GM12878 (cell line): ENCODE data around the gene ADAMTSL1. TPM values are rescaled to one million over a fixed set of nuclear protein-coding genes. Genes with fewer than 3 reads are reported as not detected.

Experiments
- ATAC-seq: fragments of 200-7000 bp; cut with Tn5 transposase; 3 replicates; pipeline ENCODE4 v1.9.1; 2020; ENCODE audit warnings: mild to moderate bottlenecking, moderate library complexity
- BruUV-seq: library from RNA; stranded (reverse); fragments of 400-500 nt; replicated peaks from 2 replicates; lab custom pipeline; 2021; lab: Mats Ljungman, UMichigan
- CTCF ChIA-PET: fragments of 300-600 bp; sonication (Branson Sonifier 250); formaldehyde crosslinking; extraction: SDS; loops from one replicate; lab custom pipeline; 2021; ENCODE audit warnings: inconsistent platforms; lab: Yijun Ruan, JAX
- POLR2A ChIA-PET: fragments of 350-600 bp; formaldehyde crosslinking; extraction: SDS; loops from one replicate; lab custom pipeline; 2021; ENCODE audit warnings: inconsistent platforms; lab: Charles Lee
- RAD21 ChIA-PET: fragments of 300-600 bp; sonication (Branson Sonifier 250); formaldehyde crosslinking; loops from one replicate; lab custom pipeline; 2023; ENCODE audit warnings: antibody characterized with exemption; ENCODE audit not compliant: unreplicated experiment; lab: Charles Lee
- SMC1A ChIA-PET: fragments of 300-600 bp; sonication (Branson Sonifier 250); formaldehyde crosslinking; loops from one replicate; lab custom pipeline; 2023; ENCODE audit not compliant: unreplicated experiment, uncharacterized antibody; lab: Charles Lee
- DNase-seq: peaks from one replicate; pipeline ENCODE4 v3.0.0-alpha.2; 2011; ENCODE audit warnings: low read depth, low spot score
- FAIRE-seq: peaks from 3 replicates; lab custom pipeline; 2011; peaks lifted over from hg19 to GRCh38; lab: Jason Lieb, UNC
- H2AFZ ChIP-seq: 2 replicates; pipeline ENCODE4 v1.6.0; 2011; ENCODE audit warnings: low read depth, low read length, control low read depth; ENCODE audit not compliant: control insufficient read depth
- H3K27ac ChIP-seq: 2 replicates; pipeline ENCODE4 v1.5.1; 2011; ENCODE audit warnings: control low read depth; ENCODE audit not compliant: control insufficient read depth, insufficient read depth
- H3K27me3 ChIP-seq, 2 experiments: replicated peaks in 1 of 2; 2 replicates each; pipeline versions ENCODE4 v1.6.0 to v1.6.1; 2011; ENCODE audit warnings: low read length in 1 of 2; ENCODE audit not compliant: control insufficient read depth in 2 of 2, insufficient read depth in 2 of 2
- H3K36me3 ChIP-seq, 2 experiments: 2 replicates each; pipeline ENCODE4 v1.5.1; 2011; ENCODE audit warnings: low read length in 1 of 2; ENCODE audit not compliant: control insufficient read depth in 2 of 2, insufficient read depth in 2 of 2
- H3K4me1 ChIP-seq: 2 replicates; pipeline ENCODE4 v1.6.1; 2011; ENCODE audit warnings: mild to moderate bottlenecking, low read length, moderate library complexity, mixed read lengths; ENCODE audit not compliant: control insufficient read depth, insufficient read depth
- H3K4me2 ChIP-seq: 2 replicates; pipeline ENCODE4 v1.6.0; 2011; ENCODE audit warnings: control low read depth; ENCODE audit not compliant: control insufficient read depth, insufficient read depth
- H3K4me3 ChIP-seq: fragments of 200-600 bp; sonication (generic); 2 replicates; pipeline ENCODE4 v1.5.1; 2016
- H3K79me2 ChIP-seq: 2 replicates; pipeline ENCODE4 v1.6.0; 2011; ENCODE audit warnings: low read length; ENCODE audit not compliant: control insufficient read depth, insufficient read depth
- H3K9ac ChIP-seq: 2 replicates; pipeline ENCODE4 v1.8.0; 2011; ENCODE audit warnings: low read length, control low read depth, mixed read lengths; ENCODE audit not compliant: control insufficient read depth, insufficient read depth
- H3K9me3 ChIP-seq: replicated peaks from 3 replicates; pipeline ENCODE4 v1.5.1; 2011; ENCODE audit warnings: mild to moderate bottlenecking, low read length; ENCODE audit not compliant: control insufficient read depth, insufficient read depth
- H4K20me1 ChIP-seq: 2 replicates; pipeline ENCODE4 v1.6.0; 2011; ENCODE audit not compliant: control insufficient read depth, insufficient read depth
- GABPA ChIP-seq: IDR thresholded peaks from 2 replicates; pipeline ENCODE4 v1.6.1; 2014; ENCODE audit warnings: antibody characterized with exemption, low read depth, mild to moderate bottlenecking, inconsistent platforms
- MEF2A ChIP-seq: IDR thresholded peaks from 2 replicates; pipeline ENCODE4 v1.6.1; 2011; ENCODE audit warnings: low read depth, mild to moderate bottlenecking, low read length, moderate library complexity; ENCODE audit not compliant: insufficient read depth
- POLR2AphosphoS5 ChIP-seq: IDR thresholded peaks from 2 replicates; pipeline ENCODE4 v1.6.1; 2011; ENCODE audit warnings: mild to moderate bottlenecking, low read length, inconsistent platforms
- RELA ChIP-seq: fragments of 450-650 bp; IDR thresholded peaks from 2 replicates; pipeline ENCODE4 v1.8.0; 2014; ENCODE audit warnings: borderline replicate concordance; ENCODE audit not compliant: partially characterized antibody
- SREBF2 ChIP-seq: IDR thresholded peaks from 2 replicates; pipeline ENCODE4 v1.6.1; 2012; ENCODE audit warnings: mild to moderate bottlenecking, low read length
- WGBS: methylation state at CpG from one replicate; pipeline ENCODE4 v1.1.6; 2016; ENCODE audit warnings: low lambda C conversion rate; ENCODE audit not compliant: insufficient replicate concordance, insufficient coverage; ENCODE audit errors: missing lambda C conversion rate; 5-methylcytosine and 5-hydroxymethylcytosine counted together
- in situ Hi-C: fragments of 300-500 bp; cut with MboI; formaldehyde crosslinking; loops from 9 replicates; pipeline ENCODE4 v1.14.3; 2018; ENCODE audit warnings: mixed read lengths
- intact Hi-C: fragments of 100-400 bp; cut with micrococcal nuclease; formaldehyde crosslinking; loops from one replicate; pipeline ENCODE4 v1.14.2; 2022; ENCODE audit not compliant: unreplicated experiment
- polyA plus RNA-seq, 11 experiments: library from polyadenylated mRNA; depleted of rRNA in 4 of 11; unstranded in 6 of 11; stranded (reverse) in 5 of 11; fragments of >200 nt; fragmentation: Nextera tagmentation in 4 of 11; fragmentation: Illumina TruSeq in 1 of 11; extraction: Ambion mirVana in 4 of 11; extraction: Trizol in 1 of 11; gene quantifications; 1 replicate in 1 of 11; 2 replicates in 10 of 11; pipeline versions ENCODE4 v1.2.1 to v1.2.3, GENCODE V29; 2011 to 2016; ENCODE audit warnings: inconsistent platforms in 2 of 11, missing spikeins in 2 of 11, low read depth in 1 of 11
- total RNA-seq, 4 experiments: library from RNA; depleted of rRNA in 3 of 4; stranded (reverse); fragments of >200 nt in 3 of 4; fragmentation: Illumina TruSeq in 1 of 4; extraction: Trizol in 1 of 4; gene quantifications; 2 replicates each; pipeline versions ENCODE4 v1.2.1 to v1.2.3, GENCODE V29; 2013 to 2021
- TF ChIP-seq, protein P1 (sequence below): IDR thresholded peaks from 2 replicates; pipeline ENCODE4 v1.6.1; 2012; ENCODE audit warnings: low read depth, low read length, improper control_type of control experiment

ADAMTSL1 gene
- total and polyA plus RNA-seq, 10 of the 15 experiments (the other 5 are each of a cell fraction or from before 2014, with no cell fraction given) = 0.01 to 0.10 (median 0.07) TPM; not detected in 6

DNA sequence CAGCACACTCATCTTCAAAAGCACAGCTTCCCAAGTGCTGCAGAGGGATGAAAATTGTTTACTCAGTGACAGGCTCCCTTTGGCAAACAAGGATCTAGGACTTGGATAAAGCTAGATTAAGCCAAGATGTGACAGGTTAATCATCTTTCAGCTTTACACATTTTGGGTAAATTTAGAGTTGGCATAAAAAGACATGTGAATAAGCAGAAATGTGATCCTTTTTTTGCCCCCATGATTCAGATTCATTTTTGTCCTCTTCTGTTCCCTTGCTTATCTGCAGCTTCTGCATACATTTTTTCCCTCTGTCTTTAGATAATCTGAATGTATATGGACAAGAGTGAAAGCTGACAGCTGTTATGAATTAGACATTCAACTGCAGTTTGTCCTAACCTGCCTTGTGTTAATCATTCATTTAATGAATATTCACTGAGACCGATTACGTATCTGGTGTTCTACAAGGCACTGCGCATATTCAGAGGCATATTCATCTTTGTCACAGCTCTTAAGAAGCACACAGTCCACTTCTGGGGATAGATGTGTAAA lies 19.6 kb downstream of the ADAMTSL1 start (continued):
- no peak for TF ChIP-seq RELA

DNA sequence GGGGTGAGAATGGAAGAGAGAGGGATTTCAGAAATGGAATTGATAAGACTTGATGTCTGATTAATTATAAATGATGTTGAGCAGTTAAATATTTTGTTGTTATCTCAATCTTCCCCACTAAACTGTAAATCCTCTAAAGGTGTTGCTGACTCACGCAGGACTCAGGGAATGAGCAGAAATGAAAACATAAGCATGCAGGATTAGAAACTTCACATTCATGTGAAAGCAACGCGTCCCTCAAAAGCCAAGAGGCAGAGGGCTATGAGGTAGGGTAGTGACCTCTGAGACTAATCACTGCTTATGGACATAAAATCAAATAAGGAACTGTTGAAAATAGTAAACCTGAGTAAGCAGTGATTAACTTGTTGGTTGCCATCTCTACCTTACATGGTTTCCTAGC lies 21.1 kb downstream of the ADAMTSL1 start:
- ChIA-PET POLR2A (no interaction called here), RAD21 (no interaction called here), SMC1A (no interaction called here), CTCF (no interaction called here)
- in situ Hi-C loops = no loop called here
- Histone ChIP-seq H3K4me1 (no peaks in the 10 kb centered on the region), H3K9me3 (no peaks in the 10 kb centered on the region), H4K20me1 (no peaks in the 10 kb centered on the region), H3K9ac (no peak overlapping the region), H3K4me3 (no peak overlapping the region), H2AFZ (no peak overlapping the region), H3K79me2 (no peaks in the 10 kb centered on the region), H3K27me3 (no peaks in the 10 kb centered on the region), H3K36me3 (no peaks in the 10 kb centered on the region), H3K27ac (no peak overlapping the region), H3K4me2 (no peak overlapping the region)
- intact Hi-C loops = no loop called here
- DNase-seq (no peak), FAIRE-seq (no peak), ATAC-seq (no peak)
- no TSS peak for BruUV-seq
- 67% methylated on average over 3 of the region's 3 CpGs for WGBS
- TF ChIP-seq, protein P1, sequence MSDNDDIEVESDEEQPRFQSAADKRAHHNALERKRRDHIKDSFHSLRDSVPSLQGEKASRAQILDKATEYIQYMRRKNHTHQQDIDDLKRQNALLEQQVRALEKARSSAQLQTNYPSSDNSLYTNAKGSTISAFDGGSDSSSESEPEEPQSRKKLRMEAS = no peak
- TF ChIP-seq MEF2A (no peak), POLR2AphosphoS5 (no peak)

DNA sequence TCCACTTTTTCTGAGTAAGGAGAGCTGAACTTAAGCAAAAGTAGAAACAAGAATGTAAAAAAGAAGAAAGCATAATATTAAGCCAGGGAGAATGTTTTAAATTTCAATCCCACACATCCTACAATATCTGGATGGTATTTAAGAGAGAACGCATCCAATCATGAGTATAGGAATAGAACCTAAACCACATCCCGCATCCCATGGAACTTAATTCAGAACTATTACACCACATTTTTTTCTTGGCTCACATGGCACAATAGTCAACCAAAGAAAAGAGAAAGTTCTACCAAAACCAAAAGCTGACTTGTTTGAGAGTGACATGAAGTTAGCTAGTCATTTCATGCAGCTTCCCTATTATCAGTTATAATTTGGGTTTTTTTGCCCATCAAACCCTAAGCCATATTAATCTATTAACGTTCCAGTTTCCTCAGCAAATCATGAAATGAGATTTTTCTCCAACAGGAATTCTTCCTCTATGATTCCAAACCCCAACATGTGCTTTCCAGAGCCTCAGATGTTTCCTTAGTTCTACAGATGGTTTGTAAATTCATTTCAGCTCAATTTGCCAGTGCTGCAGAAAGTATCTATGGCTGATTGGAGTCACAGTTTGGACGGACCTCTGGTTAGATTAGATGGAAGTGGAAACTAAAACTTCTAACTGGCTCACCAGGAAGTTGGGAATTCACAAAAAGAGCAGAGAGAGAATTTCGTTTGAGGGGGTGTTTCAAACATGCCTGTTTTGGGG lies 22.5 kb downstream of the ADAMTSL1 start:
- ATAC-seq = no peak
- Histone ChIP-seq H3K27me3 (no peaks in the 10 kb centered on the region), H3K9me3 (no peaks in the 10 kb centered on the region), H3K27ac (no peak overlapping the region), H3K36me3 (no peaks in the 10 kb centered on the region), H3K4me2 (no peak overlapping the region), H3K9ac (no peak overlapping the region), H4K20me1 (no peaks in the 10 kb centered on the region), H3K4me3 (no peak overlapping the region), H2AFZ (no peak overlapping the region), H3K79me2 (no peaks in the 10 kb centered on the region), H3K4me1 (no peaks in the 10 kb centered on the region)
- WGBS = 29% methylated on average over 5 of the region's 5 CpGs
- ChIA-PET POLR2A (no interaction called here), CTCF (interaction anchor here (0.8 kb wide), 1 partner anchor 54 kb away, joined by 3 read pairs; no protein-coding TSS in a partner anchor), RAD21 (no interaction called here), SMC1A (no interaction called here)
- in situ Hi-C loops (no loop called here), intact Hi-C loops (no loop called here)
- no TSS peak for BruUV-seq
- DNase-seq = no peak
- TF ChIP-seq GABPA (no peak), SREBF2 (no peak)
- FAIRE-seq = no peak
